ENCODE results near the gene TFF3.

TFF3 gene

DNA sequence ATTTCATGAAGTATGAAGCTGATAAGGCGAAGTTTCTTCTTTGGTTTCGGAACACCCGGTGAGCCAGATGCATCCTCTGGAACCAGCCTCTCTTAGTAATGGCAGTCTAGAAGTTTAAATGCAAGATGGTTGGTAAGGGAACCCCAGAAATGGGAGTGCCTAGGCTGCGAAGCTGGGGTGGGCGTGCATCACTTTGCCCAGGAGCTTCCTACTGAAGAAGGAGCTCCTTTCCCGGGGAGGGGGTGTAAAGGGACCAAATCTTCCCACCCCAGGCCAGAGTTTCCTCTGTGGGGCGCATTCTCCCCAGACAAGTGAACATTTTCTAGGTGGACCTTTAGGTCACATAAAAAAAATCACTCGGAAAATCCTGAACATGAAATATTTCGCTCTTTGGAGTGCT is 31.2 kb upstream of the TFF3 start:
- no peak for DNase-seq

DNA sequence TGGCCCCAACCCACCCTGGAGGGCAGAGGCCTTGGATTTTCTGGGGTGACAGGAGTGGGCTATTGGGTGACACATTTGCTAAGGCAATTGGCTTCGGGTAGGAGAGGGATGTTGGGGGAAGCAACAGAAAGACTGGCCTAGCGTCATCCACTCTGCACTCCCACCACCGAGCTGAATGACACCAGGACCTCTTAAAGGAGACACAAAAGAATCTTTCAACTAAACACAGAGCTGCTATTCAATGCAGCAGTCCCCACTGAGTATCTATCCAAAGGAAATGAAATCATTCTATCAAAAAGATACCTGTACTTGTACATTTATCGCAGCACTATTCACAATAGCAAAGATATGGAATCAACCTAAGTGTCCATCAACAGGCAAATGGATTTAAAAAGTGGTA is 29.4 kb upstream of the TFF3 start:
- DNase-seq, result no peak

DNA sequence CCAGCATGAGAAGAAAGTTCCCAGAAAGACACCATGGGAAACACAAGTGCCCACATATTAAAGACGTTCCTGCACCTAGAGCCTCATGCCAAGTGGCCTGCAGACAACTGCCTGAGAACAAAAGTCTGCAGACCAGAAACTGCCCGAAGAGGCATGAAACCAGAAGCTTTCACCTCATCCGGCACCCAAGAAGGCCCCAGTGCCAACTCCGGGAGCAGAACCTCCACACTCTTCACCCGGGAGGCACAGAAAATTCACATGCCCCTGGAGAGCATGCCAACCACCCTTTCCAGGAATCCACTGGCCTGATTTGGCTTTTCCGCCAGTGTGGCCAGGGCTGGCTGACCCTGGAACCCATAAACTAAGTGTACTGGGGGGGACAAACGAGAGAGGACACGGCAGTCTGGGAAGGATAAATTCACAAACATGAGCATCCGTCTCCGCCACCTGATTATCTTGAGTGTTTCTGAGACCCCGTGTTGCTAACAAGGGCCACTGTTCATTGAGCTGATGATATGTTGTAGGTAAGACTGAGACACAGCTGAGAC is 28.8 kb upstream of the TFF3 start:
- DNase-seq, result no peak

DNA sequence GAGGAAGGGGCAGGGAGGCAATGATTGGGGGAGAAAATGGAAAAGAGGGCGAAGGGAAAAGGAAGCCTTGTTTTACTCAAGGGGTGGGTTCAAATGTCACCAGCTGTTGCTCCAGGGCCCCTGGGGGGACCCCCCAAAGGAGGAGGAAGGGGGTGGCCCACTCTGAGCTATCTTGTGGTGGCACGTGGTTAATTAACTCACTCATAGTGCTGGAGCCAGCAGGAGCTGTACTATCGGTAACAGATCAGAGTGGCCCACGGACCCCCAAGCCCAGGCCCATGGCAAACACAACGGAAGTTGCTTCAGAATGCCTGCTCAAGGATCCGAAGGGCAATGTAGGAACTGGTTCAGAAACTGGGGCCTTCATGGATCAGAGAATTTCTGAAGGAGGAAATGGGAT is 28.3 kb upstream of the TFF3 start:
- no peak for DNase-seq

DNA sequence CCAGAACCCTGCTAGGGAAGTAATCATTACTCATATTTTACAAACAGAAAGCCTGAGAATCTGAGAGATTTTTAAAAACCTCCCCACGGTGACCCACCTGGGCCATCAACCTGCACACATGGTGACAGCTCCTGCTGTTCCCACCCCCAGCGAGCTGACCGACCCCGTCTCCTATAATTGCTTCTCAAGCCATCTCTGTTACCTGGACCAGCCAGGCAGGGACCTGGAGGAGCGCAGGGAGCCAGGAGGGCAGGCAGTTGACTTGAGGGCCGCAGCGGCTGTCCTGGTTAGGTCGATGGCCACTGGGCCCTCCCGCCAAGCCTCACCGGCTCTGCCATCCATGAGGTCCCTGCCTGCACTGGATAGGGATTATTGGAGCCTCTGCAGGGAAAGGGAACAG is 27.9 kb upstream of the TFF3 start:
- no peak for DNase-seq

DNA sequence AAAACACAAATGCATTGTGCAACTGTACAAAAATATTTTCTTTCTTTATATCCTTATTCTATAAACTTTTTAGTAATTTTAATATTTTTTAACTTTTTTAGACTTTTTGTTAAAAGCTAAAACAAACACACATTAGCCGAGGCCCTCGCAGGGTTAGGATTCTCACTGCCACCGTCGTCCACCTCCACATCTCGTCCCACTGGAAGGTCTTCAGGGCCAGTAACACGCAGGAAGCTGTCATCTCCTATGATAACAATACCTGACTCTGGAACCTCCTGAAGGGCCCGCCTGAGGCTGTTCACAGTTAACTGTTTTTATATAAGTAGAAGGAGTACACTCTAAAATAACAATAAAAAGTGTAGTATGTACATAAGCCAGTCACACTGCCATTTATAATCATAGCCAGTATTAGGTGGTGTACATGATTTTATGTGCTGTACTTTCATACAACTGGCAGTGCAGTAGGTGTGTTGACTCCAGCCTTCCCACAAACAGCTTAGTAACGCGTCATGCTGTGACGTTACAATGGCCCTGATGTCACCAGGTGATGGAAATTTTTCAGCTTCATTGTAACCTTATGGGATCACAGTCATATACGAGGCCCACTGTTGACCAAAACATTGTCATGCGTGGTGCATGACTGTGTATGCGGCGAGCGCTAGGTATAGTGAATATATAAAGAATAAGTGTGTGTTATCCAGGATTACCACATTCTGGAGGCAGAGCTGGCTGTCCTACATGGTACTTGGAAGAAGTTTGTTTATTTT is 26.8 kb upstream of the TFF3 start:
- no peak for DNase-seq

DNA sequence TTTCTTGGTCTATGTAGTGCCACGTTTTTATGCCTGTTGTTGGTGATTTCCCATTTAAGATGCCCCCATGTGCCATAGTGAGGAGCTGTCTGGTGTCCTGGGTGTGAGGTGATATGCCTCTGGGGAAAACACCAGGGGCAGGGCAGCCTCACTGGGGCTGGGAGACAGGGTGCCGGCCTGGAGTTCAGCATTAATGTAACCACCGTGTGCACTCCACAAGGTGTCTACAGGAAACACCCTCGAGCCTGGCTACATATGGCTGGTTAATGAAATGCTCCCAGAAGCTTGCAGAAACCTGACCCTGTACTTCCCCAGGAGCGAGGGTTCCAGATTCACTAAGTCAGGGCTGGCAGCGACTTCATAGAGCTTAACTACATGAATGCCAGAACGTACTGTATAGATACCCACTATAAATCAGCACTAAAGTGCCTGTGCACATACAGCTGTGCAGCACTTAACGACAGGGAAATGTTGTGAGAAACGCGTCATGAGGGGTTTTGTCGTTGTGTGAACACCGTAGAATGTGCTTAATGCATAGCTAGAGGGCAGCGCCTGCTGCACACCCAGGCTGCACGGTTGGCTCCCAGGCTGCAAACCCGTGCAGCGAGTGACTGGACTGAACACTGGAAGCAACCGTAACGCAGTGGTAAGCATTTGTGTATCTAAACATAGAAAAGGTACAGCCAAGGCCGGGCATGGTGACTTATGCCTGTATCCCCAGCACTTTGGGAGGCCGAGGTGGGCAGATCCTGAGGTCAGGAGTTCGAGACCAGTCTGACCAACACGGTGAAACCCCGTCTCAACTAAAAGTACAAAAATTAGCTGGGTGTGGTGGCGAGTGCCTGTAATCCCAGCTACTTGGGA is 25.2 kb upstream of the TFF3 start:
- DNase-seq, result no peak

DNA sequence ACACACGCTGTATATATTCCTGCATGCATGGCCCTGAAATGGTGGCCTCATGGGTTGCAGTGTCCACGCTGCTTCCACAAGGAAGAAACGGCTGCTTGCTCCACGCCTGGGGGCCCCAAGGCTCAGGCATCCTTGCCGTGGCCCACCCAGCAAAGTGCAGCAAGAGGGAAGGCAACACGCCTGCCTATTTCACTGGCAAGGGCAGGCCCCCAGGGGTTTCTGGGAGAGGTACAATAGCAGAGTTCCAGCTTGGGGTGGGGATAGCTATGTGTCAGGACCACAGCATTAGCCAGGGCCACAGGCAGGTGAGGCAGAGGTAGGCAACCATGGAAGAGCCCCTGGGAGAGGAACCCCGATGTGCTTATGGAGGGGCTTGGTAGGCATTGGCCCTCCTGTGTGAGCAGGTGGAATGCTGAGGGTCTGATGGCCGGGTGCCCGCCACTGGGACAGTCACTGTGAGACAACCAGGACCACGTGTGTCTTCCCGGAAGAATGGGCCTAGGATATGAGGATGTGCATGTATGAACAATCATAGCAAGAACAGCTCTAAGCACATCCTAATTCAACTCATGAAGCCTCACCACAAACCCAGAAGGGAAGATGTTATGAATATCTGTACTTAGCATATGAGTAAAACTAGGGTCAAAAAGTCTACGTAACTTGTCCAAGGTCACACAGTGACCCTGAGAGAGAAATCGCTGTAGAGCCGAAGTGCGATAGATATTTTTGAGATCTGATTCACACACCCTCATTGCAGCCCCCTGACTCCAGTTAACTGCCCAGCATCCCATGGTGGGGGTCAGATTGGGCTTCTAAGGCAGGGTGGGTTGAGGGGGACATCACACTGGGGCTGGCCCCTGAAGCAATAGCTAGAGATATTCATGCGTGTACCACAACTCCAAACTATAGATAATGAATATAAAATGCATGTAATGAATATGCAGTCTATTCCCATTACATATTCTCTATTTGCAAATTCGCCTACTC is 23.8 kb upstream of the TFF3 start:
- no peak for DNase-seq

DNA sequence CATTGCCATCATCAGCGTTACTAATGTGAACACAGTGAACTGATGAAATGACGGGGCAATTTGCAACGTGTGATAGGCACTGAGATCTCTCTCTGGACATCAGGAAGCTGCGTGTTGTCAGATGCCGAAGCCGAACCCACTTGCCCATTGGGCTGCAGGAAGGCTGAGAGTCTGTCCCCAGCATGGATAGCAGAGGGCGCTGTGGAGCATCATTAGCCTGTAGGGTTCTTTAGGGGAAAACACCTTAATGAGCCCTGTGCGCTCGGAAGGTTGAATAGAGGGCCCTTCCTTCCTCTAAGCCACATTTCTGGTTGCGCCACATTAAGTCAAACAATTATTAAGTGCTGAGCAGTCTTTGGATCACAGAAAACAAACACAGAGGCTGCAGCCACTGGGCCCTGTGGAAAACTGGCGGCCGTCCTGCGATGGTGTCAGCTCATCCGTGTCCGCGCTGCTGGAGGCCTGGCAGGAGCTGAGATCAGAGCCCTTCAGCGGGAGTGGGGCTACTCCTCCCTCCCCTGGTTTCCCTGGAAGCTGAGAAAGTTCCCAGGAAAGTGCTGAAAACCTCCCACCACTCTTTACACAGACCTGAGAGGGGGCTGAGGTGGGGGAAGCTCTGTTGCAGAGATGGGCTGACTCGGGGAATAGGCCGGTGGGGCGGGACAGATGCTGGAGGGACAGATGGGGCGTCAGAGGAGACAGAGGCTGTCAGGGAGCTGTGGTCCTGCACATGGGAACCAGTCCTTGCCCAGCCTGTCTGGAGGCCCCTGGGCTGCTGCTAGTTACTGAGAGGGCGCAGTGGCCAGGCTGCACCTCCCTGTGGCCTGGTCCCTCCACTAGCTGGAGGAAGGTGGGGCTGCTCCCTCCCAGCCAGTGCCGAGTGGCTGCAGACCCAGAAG is 22.9 kb upstream of the TFF3 start:
- DNase-seq, result no peak

DNA sequence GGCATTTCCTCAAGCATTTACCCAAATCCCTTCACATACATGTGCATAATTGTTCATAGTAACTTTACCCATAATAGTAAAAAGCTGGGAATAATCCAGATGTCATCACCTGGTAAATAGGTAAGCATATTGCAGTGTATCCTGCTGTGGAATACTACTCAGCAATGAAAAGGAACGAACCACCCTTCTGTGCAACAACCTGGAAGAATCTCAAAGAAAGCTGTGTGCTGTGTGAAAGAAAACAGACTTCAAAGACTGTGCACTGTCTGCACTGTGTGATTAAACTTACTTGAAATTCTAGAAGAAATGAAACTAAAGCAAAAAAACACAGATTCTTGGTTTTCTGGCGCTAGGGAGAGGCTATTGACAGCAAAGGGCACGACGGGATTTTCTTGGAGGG is 22.1 kb upstream of the TFF3 start:
- DNase-seq, result no peak

DNA sequence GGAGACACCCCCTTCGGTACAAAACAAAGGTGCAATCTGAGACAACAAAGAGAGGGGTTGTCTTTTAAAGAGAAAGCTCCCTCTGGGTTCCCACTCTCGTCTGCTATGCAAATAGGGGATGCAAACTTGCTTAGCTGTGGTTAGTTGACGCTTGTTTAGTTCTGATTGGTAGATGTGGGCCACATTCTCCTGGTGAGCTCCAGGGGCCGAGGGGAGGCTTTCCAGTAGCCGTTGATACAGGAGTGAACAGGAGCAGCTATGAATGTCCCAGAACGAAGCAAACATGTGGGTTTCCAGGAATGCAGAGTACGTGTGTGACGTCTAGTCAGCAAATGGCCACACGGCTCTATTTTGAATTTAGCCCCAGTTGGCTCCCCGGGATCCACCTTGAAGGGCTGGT is 20.8 kb upstream of the TFF3 start:
- no peak for DNase-seq

DNA sequence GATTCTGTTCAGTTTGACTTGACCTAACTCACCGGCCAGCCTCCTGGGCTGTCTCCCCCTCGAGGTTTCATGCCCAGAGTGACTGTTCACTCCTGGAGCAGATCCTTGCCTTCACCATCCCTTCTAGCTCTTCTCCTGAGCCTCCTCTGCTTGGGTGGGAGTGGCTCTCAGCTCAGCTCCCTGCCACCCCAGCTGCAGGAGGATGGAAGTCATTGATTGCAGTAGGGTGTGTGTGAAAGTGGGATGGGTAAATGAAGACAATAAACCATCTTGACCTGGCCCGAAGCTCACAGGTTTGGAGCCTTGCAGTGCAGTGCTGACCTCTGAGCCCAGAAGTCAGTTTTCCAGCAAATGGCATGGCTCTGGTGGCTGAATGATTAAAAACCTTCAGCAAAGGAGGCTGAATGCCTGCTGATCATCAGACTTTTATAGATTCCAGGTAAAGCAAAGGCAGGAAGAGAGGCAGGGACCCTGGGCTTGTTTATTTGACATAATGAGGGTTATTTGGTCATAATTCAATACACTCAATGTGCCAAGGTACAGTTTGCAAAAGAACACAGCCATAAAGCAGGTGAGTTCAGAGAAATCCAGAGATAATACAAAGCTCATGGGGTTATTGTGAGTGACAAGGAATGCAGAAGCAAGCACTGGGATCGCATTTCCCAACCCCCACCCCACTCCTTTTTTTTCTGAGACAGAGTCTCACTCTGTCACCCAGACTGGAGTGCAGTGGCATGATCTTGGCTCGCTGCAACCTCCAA is 17.5 kb upstream of the TFF3 start:
- DNase-seq, result no peak

DNA sequence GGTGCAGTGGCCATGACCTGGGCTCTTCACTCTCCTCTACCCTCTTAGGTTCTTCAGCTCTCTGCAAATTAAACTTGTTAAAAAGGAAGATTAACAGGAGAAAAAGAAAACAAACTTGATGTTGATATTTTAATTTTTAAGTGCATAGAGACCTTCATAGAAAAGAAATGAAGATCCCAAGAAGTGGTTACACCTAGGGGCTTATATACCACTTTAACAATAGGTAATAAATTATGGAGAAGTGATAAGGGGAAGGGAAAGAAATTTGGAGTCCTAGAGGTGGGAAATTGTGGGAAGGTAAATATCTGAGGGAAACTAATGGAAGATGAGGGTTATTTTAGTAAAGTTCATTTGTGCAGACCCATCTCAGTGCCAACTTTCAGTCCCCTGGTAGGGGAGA is 16.5 kb upstream of the TFF3 start:
- no peak for DNase-seq

DNA sequence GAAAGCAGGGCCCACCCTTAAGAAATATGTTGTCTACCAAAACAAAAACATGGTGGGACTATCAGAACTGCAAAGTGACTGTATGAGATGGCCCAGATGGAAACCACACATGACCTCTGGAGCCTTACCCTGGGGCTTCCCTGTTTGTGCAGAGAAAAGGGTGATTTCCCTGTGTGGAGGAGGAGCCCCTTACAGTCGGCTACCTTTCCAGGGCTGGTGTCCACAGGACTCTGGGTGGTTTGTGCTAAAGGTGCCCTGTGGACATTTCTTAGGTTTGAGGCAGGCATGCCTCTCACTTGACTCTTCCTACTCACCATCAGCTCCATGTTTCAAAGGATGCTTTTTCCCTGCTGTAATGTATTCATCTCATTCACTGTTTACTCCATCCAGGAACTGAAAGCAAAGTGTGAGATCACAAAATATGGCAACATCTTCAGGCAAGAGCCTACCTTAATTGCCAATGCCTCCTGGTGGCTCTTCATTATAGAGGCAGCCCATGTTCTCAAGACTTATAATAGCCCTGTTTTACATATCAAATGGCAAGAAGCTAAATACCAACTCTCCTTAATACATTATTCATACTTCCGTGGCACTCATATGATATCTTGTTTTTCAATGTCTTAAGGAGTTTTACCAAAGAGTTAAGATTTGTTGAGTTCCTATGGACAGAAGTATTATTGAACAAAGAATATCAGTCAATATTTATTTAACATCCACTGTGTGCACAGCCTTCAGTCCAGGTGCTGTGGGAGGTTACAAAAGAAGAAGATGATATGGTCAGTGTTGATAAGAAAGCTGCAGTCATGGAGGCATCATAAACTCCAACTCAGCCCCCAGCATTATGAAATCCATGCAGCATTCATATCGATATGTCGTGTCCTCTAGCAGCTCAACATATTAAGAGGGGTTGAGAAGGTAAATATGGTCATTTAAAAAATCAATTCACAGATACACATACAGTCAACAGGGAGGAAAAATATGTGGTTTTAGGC is 15.5 kb upstream of the TFF3 start:
- no peak for DNase-seq

DNA sequence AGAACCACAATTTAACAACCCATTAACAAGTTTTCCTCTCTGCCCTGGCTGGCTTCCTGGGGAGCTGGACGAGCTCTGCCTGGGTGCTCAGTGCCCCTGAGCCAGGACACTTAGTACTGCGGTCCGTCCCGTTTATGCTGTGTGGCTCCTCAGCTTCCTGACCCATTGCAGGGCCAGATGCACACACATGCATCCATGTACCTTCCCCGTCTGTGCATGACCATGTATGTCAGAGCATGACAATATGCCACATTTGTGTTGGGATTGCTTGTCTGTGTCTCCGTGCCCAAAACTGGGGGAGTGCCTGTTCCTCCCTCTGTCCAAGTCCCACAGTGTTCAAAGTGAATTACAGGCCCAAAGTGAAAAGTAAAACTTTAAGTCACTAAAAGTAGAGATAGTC is 9.7 kb upstream of the TFF3 start:
- no peak for DNase-seq

DNA sequence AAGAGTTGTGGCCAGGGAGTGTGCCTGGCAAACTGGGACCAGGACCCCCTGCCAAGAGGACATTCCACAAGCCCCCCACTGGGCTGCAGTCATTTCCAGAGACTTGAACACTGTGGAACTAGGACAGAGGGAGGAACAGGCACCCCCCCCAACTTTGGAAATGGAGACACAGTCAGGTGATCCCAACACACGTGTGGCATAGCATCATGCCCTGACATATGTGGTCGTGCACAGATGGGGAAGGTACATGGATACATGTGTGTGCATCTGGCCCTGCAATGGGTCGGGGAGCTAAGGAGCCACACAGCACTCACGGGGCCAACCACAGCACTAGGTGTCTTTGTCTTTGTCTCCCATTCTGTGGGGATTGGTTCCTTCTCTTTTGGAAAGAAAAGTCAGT is 6.6 kb upstream of the TFF3 start:
- no peak for DNase-seq

DNA sequence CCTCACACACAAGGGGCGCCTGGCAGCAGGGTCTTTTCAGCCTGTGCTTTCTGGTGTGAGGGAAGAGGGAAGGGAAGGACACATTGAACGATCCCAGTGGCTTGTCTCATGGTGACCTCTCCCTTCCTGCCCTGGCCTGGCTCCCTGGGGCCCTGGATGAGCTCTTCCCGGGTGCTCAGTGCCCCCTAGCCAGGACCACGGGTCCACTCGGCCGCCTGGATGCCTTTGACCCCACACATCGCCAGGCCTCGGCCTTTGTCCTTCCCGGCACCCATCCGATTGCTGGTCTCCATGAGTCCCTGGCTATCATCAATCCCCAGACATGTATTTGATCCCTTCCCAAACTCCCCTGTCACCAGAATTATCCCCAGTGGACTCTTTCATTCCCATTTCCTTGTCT is 6.0 kb upstream of the TFF3 start:
- no peak for DNase-seq

DNA sequence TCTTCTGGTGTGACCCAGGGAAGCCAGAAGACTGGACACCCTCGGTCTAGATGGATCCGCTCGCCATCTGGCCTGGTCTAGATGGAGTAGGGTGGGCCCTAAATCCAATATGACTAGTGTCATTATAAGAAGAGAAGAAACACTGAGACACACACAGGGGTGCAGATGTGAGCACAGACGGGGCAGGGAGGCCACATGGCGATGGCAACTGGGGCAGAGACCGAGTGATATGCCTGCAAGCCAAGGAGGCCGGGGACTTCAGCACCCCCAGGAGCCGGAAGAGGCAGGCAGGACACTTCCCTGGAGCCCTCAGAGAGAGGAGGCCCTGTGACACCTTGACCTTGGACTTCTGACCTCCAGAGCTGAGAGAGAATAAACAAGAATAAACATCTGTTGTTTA is 5.6 kb upstream of the TFF3 start:
- DNase-seq, result no peak

DNA sequence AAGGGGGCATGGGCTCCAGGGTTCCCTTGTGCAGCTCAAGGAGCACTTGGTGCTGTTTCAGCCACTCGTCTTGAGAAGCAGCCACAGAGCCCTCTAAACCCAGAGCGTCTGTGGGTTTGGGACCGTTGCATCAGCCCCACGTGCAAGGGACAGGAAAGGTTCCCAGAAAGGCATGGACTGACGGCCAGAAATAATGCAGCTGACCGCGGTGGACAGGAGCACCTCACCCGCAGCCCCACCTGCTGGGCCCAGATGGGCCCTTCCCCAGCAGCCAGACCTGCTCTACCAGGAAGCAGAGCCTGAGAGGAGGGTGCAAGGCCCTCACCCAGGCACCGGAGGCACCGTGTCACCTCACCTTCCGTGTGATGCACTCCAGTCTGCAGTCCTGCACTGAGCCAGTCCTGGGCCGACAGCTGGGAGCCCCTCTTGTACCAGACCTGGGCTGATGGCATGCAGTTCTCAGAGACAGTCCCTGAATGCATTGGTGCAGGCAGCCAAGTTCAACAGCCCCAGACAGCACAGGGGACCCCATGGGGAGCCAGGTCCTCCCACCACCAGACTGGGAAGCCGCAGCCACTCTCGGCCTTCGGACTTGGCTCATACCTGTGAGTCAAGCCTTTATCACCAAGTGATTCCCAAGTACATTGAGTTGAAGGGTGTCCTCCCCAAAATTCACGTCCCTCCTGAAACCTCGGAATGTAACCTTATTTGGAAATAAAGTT is 4.8 kb upstream of the TFF3 start:
- no peak for DNase-seq
